ENCODE data around the gene CRELD2.

GRCh38 chr22:49951678-49951985 is 33.2 kb downstream of the CRELD2 start:
- TF ChIP-seq POLR2AphosphoS5 (IDR thresholded peaks at IDR 0.05; ENCODE audit: low read depth, low read length) = no peak
- TF ChIP-seq REST (IDR thresholded peaks at IDR 0.05; ENCODE audit: insufficient read depth in 1 of 2, low read depth in 2 of 2, low read length in 2 of 2) = no peak
- no peak for TF ChIP-seq SIN3A (IDR thresholded peaks at IDR 0.05; ENCODE audit: borderline replicate concordance, insufficient read depth, low read length)
- TF ChIP-seq TAF1 (IDR thresholded peaks at IDR 0.05; ENCODE audit: borderline replicate concordance, insufficient read depth, low read length) = no peak
- no peak for TF ChIP-seq FOXP2 (optimal IDR thresholded peaks at IDR 0.05; ENCODE audit: borderline replicate concordance, extremely low read depth, extremely low read length, insufficient read depth)

All from PFSK-1 (cell line).